ENCODE results near the gene NNMT.

DNA sequence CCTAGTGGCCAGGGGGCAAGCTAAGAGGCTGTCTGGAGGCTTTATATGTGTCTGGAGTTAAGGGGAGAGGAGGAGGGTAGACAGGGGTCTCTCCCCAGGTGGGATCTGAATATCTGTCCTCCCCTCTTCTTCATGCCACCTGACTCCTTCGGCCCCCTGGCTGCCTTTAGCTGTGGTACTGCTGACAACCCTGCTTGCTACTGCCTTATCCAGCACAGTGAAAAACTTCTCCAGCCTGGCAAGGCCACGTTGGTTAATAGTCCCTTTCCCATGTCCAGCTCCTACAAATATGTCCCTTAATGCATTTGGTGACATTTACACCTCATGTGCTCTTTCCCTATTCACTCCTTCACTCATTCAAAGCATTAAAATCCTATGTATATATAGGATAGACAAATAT, 42.4 kb upstream of the NNMT start:
- TF ChIP-seq EZH2 (IDR thresholded peaks at IDR 0.05; ENCODE audit: insufficient read depth, poor library complexity, severe bottlenecking) (no peak), EZH2phosphoT487 (IDR thresholded peaks at IDR 0.05; ENCODE audit: insufficient read depth, low read depth) (no peak)

Measured in GM23248 (cell line).